ENCODE results near the gene CAMK2A.

The CAMK2A gene

DNA sequence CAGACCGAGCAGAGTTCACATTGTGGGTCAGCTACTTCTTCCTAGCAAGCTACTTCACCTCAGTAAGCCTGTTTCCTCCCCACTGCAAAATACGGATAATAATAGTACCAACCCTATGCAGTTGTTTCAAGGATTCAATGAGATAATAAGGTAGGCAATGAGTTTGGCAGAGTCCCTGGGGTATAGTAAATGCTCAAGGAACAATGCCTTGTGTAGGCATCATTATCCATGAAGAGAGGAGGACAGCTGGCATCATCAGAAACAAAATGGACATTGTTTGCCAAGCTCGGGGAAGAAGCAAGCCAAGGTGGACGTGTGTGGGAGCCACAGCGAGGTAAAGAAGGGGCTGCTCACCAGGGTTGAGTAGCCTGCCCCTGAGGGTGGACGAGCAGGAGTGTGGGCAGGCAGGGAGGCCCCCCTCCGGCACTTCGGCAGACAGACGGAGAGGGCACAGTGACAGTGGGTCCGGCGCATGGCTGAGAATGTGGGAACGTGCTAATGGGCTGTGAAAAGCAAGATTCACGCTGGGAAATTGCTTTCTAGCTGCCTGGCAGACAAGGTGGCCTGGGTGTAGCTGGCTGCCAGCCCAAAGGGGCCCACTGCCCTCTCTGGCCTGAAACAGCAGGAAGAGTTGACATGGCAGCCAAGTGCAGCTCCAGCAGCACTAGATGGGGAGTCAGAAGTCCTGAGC, 10.1 kb downstream of the CAMK2A start:
- no peak for DNase-seq (ENCODE audit: low read depth)

DNA sequence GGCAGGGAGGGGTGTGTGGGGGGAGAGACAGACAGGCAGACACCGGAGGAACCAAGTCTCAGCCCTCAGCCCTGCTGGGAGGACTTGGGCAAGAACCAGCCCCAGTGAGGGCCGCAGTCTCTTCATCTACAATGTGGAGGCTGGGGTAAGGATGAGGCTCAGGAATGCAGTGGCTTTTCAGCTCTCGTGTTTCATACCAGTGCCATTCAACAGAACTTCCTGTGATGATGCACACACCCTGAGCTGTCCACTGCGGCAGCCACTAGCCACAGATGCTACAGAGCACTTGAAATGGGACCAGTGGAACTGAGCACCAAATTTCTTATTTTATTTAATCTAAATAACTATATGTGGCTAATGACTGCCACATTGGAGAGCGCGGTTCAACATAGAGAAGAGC, 10.7 kb downstream of the CAMK2A start:
- DNase-seq (ENCODE audit: low read depth): peak; percentile 76

DNA sequence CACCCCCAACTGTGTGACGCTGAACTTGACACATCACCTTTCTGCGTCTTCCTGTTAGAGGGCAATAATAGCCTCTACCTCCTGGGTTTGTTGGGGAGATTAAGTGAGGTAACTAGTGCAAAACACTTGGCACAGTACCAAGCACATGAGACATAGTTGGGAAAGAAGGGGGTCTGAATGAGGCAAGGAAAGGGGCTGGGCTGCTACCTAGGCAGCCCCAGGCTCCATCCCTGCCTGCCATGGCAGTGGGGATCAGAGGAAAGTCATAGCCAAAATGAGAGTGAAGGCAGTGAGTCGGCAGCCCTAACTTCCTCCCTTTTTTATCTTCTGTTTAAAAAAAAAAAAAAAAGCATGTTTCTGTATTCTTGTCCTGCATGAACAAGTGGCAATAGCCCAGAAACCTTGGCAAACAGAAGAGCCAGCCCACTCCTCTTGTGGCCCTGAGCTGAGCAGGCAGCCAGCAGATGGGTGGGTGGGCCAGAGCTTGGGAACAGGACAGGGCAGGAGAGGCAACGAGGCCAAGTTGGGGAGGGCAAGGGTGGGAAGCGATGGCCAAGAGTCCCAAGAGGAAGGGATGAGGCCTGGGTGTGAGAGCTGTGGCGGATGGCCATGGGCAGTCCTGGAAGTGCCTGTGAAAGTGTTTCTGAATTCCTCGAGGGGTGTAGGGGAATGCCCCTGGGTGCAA, 11.4 kb downstream of the CAMK2A start:
- no peak for DNase-seq (ENCODE audit: low read depth)

DNA sequence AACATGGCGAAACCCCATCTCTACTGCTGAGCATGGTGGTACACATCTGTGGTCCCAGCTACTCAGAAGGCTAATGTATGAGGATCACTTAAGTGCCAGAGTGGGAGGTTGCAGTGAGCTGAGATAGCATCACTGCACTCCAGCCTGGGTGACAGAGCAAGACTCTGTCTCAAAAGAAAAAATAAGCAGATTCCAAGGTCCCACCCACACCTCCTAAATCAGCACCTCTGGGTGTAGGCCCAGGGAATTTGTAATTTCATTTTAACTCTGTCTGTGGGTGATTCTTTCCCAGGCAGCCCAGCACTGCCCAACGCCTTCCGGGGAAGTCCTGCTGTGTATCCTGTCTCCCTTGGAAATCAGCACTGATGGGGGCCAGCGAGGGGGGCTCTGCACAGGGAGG, 12.5 kb downstream of the CAMK2A start:
- DNase-seq (ENCODE audit: low read depth): no peak

DNA sequence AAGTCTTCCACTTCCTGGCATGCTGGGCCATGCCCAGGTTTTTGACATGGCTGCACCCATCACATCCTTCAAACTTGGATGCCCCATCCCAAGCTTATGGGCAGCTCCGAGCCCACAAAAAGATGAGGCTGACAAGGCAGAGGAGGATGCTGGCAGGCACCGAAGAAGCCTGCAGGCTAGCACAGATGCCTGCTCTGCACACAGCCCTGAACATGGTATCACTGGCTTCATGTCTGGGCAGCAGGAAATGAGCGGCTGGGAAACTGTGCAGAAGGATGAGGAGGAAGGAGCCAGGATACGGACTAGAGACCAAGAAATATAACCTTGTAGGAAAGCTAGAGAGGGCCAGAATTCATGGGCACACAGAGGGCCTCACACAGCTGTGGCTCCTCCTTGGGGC, 14.8 kb downstream of the CAMK2A start:
- no peak for DNase-seq (ENCODE audit: low read depth)

DNA sequence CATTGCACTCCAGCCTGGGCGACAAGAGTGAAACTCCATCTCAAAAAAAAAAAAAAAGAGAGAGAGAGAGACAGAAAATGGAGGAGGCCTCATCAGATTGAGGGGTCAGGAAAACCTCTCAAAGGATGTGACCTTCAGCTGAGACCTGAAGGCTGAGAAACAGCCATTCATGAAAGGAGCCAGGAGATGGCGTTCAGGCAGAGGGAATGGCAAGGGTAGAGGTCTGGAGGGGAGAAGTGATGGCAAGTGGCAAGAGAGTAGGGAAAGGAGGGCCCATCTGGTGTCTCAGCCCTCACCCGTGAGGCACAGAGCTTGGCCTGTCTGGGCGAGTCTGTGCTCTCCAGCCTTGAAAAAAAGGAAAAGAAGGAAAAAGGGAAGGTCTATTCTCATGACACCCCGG, 17.0 kb downstream of the CAMK2A start:
- no peak for DNase-seq (ENCODE audit: low read depth)

DNA sequence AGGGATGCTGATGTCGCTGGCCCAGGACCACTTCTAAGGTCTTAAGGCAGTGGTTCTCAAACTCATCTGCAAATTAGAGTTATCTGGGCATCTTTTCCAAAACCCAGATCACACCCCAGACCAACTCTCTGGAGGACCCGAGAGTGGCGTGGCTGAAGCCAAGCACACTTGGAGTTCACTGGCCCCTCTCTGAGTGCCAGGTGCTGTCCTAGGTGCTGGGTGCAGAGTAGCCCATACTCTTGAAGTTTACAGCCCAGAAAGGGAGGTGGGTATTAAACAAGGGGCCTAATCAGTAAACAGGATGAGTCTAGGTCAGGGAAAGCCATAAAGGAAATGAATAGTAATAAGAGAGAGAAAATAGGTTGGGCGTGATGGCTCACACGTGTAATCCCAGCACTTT, 17.6 kb downstream of the CAMK2A start:
- no peak for DNase-seq (ENCODE audit: low read depth)

DNA sequence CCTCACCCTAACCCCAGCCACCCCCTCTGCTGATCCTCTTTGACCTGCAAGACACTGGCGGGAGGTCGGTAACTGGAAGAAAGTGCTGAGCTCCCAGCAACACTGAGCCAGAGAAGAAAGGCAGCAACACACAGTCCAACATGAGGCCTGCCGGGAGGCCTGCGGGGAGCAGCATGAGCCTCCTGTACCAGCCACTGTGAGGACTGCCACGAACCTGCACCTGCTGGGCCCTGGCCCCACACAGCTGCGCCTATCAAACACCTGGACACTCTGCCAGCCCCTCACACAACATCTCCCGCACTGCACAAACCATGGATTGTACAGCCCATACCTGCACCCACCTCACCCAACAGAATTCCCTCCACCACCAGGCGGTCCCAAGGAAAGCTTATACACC, 18.3 kb downstream of the CAMK2A start:
- no peak for DNase-seq (ENCODE audit: low read depth)

DNA sequence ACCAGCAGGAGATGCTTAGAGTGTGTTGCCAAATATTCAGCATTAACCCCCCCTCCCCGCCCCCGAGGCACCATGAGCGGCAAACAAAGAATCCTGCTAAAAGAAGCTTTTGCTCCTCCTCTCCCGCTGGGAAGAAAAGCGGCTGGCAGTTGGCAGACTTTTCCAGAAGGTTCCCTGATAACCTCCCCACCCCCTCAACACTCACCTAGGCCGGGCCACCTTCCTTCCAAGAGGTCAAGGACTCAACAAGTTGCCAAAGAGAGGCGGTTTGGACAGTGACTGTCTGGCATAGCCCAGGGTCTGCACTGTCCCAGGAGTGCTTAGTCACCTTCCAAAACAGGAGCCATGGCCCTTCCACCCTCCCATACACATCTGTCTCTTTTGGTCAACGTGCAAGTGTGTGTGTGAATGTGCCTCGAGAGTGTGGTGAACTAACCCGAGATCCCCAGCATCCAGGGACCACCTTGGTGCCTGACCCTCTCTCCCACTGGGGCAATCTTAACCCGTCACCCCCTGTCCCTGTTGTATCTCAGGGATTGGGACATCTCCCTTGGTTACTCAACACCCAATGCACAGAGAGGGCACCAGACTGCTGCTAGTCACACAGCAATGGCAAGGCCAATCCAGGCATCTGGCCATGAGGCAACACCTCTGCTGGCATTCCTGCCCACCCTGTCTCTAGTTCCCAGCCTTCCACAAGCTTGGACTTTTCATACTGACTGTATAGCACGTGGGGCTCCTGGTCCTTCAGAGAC, 18.9 kb downstream of the CAMK2A start:
- no peak for DNase-seq (ENCODE audit: low read depth)

DNA sequence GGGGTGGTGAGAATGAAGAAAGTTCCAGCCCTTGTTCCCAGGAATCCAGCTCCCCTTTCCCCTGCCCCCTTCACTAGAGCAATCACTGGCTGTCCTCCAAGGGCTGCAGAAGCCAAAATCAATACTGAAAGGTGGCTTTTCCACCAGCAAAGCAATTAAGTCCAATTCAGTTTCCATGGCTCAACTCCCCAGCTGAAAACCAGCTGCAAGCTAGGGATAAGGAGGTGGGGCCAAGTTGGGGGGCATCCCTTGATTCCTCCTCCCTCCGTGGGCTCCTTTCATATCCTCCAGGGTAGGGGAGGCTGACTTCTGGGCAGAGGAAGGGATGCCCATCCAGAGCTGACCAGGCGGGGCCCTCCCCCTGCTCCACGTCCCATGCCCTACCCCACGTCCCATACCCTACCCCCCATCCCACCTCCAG, 22.7 kb downstream of the CAMK2A start:
- DNase-seq (ENCODE audit: low read depth): no peak

DNA sequence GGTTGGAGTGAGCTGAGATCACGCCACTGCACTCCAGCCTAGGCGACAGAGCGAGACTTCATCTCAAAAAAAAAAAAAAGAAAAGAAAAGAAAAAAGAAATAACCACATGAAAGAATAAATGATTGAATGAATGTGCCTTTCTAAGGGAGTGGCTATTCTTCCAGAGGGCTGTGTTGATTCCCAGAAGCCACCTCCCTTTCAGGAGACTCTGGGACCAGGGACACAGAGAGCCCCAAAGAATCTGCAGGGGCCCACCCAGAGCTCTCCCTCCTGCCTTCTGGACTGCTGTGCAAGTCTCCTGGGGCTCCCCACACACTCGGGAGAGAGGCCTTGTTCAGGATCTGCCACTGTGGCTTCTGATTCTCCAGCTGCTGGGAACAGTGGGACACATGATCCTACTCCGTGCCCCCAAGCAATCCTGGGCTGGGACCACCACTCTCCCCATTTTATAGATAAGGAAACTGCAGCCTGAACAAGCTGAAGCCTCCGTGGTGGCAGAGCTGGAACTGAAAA, 23.6 kb downstream of the CAMK2A start:
- no peak for DNase-seq (ENCODE audit: low read depth)

DNA sequence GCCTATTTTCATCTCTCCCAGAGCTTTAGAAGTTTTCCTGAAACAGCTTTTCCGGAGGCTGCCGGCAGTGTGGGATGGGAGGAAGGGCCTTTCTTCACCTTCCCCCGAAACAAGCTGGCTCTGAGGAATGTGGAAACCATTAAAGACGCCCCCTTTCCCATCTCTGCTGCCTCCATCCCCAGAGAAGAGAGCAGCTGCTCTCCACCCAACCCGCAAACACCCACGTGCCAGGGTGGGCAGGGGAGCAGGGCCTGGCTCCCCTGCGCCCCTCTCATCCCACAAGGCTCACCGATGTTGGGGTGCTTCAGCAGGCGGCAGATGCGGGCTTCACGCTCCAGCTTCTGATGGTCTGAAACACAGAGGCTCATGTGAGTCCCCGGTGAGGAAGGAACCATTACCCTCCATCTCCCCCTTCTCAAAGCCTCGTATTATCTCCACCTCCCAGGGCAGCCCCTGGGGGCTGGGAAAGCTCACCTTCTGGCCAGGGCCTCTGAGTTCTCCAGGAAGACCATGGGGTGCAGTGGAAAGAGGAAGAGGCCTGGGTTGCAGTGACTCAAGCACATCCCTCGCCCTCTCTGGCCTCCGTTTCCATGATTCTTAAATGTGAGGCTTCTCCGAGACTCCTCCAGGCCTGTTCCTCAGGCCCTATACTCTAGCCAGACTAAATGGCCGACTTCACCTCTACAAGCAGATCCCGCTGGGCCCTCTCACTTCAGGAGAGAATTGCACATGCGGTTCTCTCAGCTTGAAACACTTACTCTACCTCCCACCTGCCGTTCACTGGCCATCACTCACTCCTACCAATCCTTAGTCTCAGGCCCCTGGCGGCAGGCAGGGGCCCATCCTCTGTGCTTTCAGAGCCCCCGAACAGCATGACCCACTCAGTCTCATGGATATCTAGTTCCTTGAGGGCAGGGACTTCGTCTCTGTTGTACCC, 24.6 kb downstream of the CAMK2A start:
- DNase-seq (ENCODE audit: low read depth): no peak

DNA sequence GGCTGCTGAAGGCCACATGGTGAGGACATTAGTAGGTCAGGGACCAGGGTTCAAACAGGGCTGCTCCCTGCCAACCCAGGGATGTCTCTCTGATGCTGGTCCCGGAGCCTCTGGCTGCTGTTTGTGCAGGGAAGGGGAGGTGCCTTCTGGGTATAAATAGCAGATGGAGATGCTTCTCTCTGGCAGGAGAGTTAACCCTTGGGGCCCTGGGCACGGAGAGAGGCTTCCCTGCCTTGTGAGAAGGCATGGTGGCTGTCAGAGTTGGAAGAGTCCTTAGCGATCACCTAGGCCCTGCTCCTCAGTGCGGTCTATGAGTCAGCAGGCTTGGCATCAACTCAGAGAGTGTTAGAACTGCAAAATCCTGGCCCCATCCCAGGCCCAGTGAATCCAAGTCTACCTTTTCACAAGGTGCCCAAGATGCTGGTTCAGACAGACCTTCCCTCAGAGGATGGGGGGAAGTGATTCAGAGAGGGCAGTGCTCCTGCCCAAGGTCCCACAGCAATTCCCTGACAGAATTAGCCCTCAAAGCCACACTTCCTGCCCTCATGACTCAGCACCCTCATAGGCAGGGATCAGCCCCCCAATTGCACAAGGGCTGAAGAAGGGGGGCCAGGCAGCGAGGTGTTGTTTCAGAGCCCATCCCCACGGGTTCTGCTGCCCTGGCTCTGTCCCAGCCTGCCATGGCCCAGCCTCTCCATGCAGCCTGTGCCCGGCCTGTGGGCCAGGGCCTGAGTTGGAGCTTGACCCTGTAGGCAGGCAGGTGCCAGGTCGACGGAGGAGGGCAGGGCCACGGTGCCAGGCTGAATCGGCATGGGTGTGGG, 25.6 kb downstream of the CAMK2A start:
- DNase-seq (ENCODE audit: low read depth): peak; percentile 61

DNA sequence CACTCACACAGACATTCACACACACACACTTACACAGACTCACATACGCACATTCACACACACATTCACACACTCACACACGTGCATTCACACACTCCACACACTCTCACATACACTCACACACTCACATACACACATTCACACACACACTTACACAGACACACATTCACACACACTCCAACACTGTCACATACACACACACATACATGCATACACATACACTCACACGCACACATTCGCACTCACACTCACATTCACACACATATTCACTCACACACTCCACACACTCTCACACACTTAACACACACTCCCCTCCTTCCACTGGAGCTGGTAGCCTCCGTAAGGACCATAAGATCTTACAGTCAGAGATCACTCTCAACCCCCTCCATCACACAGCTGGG, 26.2 kb downstream of the CAMK2A start:
- DNase-seq (ENCODE audit: low read depth): no peak

DNA sequence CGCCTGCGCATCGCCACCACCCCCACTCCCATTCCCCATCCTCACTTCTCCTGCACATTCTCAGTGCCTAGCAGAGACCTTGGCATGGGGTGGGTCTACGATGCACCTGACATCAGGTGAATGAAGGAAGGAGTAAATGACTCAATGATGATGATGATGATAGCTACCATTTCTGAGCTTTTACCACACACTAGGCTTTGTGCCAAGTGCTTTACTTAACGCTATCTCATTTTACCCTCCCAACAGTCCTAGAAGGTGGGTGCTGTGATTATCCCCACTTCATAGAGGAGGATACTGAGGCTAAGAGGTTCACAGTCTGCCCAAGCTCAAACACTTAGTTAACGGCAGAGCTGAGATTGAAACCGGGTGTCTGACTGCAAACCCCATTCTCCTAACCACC, 27.1 kb downstream of the CAMK2A start:
- no peak for DNase-seq (ENCODE audit: low read depth)

DNA sequence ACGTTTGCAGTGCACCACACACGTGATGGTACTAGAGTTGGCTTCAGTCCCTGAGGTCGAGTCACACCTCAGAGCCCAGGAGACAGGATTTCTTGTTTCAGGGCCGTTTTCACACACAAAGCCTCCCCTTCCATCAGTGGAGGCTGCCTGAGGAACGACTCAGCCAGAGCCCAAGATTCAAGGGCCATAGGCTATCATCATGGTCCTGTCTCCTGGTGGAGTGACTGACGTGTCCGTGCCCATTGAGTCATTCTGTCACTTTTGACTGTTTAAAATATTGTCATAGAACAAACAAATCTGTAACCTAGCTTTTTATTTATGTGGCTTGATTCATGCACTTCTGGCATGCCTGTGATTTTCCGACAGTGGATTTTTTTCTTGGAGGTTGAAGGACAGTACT, 28.3 kb downstream of the CAMK2A start:
- DNase-seq (ENCODE audit: low read depth): no peak

DNA sequence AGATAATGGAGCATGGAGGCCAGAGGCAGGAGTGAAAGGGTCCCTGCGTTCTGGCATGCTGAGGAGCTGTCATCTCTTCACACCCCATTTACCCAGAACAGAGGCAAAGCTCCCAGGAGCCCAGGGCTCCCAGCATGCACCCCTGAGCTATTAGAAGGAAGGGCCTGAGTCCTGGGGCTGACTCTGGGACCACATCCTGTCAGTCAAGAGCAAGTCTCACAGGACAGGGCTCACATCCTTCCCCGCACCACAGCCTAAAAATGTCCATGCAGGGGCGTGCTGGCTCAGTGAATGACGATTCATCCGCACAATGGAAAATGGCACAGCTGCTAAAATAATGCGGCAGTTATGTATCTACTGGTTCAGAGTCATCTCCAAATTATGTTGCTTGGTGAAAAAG, 31.4 kb downstream of the CAMK2A start:
- DNase-seq (ENCODE audit: low read depth): no peak

DNA sequence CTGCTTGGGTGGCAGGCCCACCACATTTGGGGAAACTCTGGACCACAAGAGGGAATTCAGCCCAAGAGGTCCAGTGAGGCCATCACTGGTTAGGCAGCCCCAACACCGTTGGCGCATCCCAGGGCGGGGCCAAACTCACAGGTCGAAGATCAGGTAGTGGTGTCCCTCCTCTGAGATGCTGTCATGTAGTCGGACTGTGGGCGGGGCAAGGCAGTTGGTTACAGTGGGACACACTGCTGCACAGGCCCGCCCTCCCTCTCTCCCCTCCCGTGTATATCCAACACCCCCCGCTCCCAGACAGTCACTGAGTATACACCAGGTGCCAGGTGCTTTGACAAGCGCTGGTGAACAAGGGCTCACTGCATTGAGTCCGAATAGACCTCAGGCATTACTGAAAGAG, 32.1 kb downstream of the CAMK2A start:
- DNase-seq (ENCODE audit: low read depth): no peak

DNA sequence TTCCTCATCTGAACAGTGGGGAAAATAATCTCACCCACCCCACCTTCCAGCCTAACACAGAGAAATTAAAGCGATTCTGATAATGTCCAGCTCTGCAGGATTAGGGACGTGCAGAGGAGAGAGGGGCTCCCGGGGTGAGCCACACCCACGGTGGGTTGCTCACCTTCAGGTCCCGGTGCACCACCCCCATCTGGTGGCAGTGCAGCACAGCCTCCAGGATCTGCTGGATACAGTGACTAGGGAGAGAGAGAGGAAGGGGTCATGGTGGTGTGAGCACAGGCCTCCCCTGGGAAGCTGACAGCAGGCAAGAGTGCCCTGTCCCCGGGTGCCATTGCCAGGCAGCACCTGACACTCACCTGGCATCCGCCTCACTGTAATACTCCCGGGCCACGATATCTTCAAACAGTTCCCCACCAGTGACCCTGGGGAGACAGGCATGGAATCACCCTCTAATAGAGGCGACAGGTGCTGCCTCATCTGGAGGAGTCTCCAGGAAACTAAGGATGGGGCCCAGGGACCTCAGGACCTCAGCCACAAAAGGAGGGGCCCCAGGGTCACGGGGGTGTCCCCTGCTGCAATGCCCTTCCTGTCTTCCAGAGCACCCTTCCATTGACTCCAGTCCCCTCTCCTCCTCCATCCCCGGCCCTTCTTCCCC, 33.0 kb downstream of the CAMK2A start:
- no peak for DNase-seq (ENCODE audit: low read depth)

DNA sequence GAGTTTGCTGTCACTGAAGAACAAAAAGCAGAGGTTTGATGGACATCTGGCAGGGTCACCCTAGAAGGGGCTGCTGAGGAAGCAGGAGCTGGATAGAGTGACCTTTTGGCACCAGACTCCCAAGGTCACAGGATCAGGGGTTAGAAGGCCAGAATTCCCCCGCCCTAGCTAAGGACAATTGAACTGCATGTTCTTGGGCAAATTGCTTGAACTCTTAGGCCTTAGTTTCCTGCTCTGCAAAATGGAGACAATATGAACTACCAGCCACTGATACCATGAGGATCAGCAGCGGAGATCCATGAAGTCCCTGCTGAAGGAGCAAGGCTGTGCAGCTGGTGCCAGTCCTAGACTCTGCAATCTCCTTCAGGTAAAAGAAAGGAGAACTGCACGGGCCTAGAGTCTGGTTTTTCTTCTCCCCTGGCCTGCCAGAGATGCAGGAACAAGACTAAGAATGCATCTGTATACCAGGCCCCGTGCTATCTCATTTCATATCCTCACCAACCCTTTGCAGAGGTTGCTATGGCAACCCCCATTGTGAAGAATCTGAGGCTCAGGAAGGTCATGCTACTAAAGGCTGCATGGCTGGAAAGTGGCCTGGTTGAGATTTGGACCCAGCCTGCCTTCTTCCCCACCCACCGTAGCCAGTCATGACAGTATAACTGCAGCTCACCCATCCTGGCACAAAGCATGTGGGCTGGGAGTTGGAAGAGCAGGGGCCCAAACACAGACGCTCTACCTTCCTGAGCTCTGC, 33.7 kb downstream of the CAMK2A start:
- DNase-seq (ENCODE audit: low read depth): no peak

All from GM04503 (cell line).